HG02943 (cell line): ENCODE measurements around the gene KRT4.

Experiments used
- ATAC-seq: cut with Tn5 transposase; IDR thresholded peaks from one replicate; pipeline ENCODE4 v1.9.1; 2021; ENCODE audit warnings: mild to moderate bottlenecking, low read depth, moderate library complexity; ENCODE audit not compliant: unreplicated experiment

The KRT4 gene

GRCh38 chr12:52822771-52823510 lies 9.0 kb upstream of the KRT4 start:
- no peak for ATAC-seq

GRCh38 chr12:52821826-52822660 lies 8.1 kb upstream of the KRT4 start:
- no peak for ATAC-seq

- ATAC-seq: no peak
Observed at GRCh38 chr12:52821071-52821730, 7.3 kb upstream of the KRT4 start.

- ATAC-seq: no peak
Observed at GRCh38 chr12:52820521-52820920, 6.6 kb upstream of the KRT4 start.

- ATAC-seq: no peak
Observed at GRCh38 chr12:52819731-52820510, 6.0 kb upstream of the KRT4 start.

GRCh38 chr12:52818887-52819420 lies 5.0 kb upstream of the KRT4 start:
- no peak for ATAC-seq

- ATAC-seq: no peak
Observed at GRCh38 chr12:52818388-52818787, 4.5 kb upstream of the KRT4 start.

- no peak for ATAC-seq
Observed at GRCh38 chr12:52817699-52818238, 3.9 kb upstream of the KRT4 start.

- ATAC-seq: no peak
Observed at GRCh38 chr12:52817003-52817698, 3.2 kb upstream of the KRT4 start.

- no peak for ATAC-seq
Observed at GRCh38 chr12:52815676-52816588, 2.0 kb upstream of the KRT4 start.

- ATAC-seq: no peak
Observed at GRCh38 chr12:52815161-52815560, 1.2 kb upstream of the KRT4 start.

GRCh38 chr12:52814710-52815155 lies 817 bp upstream of the KRT4 start:
- no peak for ATAC-seq

GRCh38 chr12:52813203-52813819 lies 605 bp downstream of the KRT4 start:
- no peak for ATAC-seq

- ATAC-seq: no peak
Observed at GRCh38 chr12:52812749-52813148, 1.2 kb downstream of the KRT4 start.

- ATAC-seq: no peak
Observed at GRCh38 chr12:52812073-52812400, 1.9 kb downstream of the KRT4 start.

- no peak for ATAC-seq
Observed at GRCh38 chr12:52811191-52812072, 2.5 kb downstream of the KRT4 start.

- no peak for ATAC-seq
Observed at GRCh38 chr12:52810554-52810953, 3.4 kb downstream of the KRT4 start.
